ENCODE data around the gene MAL.
"Not testable (repeated sequence)": the region's sequence is repeated elsewhere in the genome, so short reads cannot be mapped to it uniquely, and the experiment has no call there.

The MAL gene

DNA sequence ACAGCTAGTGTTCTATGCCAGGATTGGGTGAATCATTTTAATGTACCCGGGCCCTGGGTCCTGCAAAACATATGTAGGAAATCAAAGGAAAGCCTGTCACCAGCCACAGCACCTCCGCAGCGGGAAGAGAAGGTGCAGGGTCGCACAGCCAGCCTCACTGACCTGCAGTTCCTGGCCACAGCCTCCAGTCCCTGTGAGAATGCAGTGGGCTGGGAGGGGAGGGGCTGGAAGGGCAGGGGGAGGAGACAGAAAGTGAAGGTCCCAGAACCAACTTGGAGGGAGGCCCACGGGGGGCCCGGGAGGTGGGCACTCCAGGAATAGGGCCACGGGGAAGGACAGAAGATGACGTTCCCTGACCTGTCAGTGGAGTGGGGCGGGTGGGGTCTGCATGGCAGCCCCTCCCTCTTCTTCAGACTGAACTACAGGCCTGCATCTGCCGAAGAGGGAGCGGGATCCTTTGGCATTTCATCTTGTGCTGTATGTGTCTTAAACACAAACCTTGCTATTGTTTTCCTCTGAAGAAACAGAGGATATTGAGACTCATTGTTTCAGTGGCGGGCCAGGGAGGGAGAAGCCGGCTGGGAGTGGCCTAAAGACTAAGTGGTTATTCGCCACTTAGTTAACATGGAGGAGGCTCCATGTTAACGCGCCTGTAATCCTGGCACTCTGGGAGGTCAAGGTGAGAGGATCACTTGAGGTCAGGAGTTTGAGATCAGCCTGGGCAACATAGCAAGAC lies 7.5 kb downstream of the MAL start:
- DNase-seq (ENCODE audit: low read depth, low spot score) = no peak

DNA sequence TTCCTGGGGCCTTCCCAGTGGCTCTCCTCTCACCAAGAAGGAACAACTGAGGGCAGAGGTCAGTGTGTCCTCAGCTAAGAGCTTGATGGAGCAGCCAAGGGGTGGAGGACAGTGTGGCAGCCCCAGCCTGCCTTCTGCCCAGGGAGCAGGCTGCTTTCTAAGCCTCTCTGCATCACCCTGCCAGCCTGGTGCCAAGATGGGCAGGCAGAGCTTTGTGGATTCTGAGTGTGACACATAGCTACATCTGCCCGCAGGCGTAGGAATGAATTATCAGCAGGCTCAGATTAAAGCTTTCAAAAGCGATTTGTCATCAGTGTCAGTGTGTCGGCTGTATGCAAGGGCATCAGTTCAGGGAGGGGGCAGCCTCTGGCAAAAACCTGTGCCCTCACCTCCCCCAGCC lies 8.7 kb downstream of the MAL start:
- no peak for DNase-seq (ENCODE audit: low read depth, low spot score)

DNA sequence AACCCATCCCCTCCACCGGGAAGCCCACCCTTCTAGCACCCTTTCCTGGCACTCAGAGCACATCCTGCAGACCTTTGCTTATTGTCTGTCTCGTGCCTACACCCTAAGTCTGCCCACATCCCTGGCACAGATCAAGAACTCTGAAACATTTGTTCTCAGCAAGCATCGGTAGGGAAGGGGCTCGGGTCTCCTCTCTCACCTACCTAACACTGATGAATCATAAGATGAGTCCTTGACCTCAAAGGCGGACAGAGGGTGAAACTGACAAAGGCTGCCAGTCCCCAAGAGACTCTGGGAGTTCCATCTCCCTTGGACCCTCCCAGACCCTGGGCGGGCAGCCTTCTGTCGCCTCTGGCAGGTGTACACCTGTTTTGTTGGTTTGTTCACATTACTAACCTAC lies 9.3 kb downstream of the MAL start:
- DNase-seq (ENCODE audit: low read depth, low spot score) = no peak

- no peak for DNase-seq (ENCODE audit: low read depth, low spot score)
Measured at GRCh38 chr2:95036596-95037383, 11.3 kb downstream of the MAL start.

GRCh38 chr2:95037384-95037839 lies 11.9 kb downstream of the MAL start:
- no peak for DNase-seq (ENCODE audit: low read depth, low spot score)

GRCh38 chr2:95037841-95038585 lies 12.5 kb downstream of the MAL start:
- DNase-seq (ENCODE audit: low read depth, low spot score) = not testable (repeated sequence)

DNA sequence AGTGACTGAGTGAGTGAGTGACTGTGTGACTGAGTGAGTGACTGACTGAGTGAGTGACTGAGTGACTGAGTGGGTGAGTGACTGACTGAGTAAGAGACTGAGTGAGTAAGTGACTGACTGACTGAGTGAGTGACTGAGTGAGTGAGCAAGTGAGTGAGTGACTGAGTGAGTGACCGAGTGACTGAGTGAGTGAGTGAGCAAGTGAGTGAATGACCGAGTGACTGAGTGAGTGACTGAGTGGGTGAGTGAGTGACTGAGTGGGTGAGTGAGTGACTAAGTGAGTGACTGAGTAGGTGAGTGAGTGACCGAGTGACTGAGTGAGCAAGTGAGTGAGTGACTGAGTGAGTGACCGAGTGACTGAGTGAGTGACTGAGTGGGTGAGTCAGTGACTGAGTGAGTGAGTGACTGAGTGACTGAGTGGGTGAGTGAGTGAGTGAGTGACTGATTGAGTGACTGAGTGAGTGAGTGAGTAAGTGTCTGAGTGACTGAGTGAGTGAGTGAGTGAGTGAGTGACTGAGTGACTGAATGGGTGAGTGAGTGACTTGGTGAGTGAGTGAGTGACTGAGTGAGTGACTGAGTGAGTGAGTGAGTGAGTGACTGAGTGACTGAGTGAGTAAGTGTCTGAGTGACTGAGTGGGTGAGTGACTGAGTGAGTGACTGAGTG lies 13.3 kb downstream of the MAL start:
- no peak for DNase-seq (ENCODE audit: low read depth, low spot score)

DNA sequence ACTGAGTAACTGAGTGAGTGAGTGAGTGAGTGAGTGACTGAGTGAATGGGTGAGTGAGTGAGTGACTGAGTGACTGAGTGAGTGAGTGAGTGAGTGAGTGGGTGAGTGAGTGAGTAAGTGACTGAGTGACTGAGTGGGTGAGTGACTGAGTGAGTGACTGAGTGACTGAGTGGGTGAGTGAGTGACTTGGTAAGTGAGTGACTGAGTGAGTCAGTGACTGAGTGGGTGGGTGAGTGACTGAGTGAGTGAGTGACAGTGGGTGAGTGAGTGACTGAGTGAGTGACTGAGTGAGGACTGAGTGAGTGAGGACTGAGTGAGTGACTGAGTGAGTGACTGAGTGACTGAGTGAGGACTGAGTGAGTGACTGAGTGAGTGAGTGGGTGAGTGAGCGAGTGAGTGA lies 13.9 kb downstream of the MAL start:
- DNase-seq (ENCODE audit: low read depth, low spot score) = no peak

GRCh38 chr2:95039978-95040377 lies 14.5 kb downstream of the MAL start:
- DNase-seq (ENCODE audit: low read depth, low spot score) = no peak

DNA sequence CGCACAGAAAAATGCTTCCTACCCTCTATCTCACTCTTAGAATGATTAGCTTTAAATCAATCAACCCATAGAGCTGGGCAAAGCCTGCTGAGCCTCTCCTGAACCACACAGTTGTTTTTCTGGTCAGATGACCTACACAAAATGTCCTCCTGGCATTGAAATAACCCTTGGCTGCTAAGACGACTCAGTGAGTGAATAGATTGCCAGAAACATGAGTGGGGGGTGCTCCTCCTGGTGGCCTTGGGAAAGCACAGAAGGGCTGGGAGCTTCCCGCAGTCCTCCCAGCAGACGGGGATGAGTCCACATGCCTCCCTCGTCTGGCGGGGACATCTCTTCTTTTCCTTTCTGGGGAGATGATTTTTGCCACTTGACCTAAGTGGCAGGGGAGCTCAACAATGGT lies 14.9 kb downstream of the MAL start:
- no peak for DNase-seq (ENCODE audit: low read depth, low spot score)

- no peak for DNase-seq (ENCODE audit: low read depth, low spot score)
Measured at GRCh38 chr2:95041060-95041823, 15.7 kb downstream of the MAL start.

GRCh38 chr2:95041824-95042442 lies 16.4 kb downstream of the MAL start:
- DNase-seq (ENCODE audit: low read depth, low spot score) = no peak

- no peak for DNase-seq (ENCODE audit: low read depth, low spot score)
Measured at GRCh38 chr2:95042472-95043271, 17.2 kb downstream of the MAL start.

GRCh38 chr2:95043300-95044093 lies 18.0 kb downstream of the MAL start:
- DNase-seq (ENCODE audit: low read depth, low spot score) = no peak

- no peak for DNase-seq (ENCODE audit: low read depth, low spot score)
Measured at GRCh38 chr2:95044601-95045000, 19.1 kb downstream of the MAL start.

GRCh38 chr2:95046371-95047112 lies 21.0 kb downstream of the MAL start:
- no peak for DNase-seq (ENCODE audit: low read depth, low spot score)

DNA sequence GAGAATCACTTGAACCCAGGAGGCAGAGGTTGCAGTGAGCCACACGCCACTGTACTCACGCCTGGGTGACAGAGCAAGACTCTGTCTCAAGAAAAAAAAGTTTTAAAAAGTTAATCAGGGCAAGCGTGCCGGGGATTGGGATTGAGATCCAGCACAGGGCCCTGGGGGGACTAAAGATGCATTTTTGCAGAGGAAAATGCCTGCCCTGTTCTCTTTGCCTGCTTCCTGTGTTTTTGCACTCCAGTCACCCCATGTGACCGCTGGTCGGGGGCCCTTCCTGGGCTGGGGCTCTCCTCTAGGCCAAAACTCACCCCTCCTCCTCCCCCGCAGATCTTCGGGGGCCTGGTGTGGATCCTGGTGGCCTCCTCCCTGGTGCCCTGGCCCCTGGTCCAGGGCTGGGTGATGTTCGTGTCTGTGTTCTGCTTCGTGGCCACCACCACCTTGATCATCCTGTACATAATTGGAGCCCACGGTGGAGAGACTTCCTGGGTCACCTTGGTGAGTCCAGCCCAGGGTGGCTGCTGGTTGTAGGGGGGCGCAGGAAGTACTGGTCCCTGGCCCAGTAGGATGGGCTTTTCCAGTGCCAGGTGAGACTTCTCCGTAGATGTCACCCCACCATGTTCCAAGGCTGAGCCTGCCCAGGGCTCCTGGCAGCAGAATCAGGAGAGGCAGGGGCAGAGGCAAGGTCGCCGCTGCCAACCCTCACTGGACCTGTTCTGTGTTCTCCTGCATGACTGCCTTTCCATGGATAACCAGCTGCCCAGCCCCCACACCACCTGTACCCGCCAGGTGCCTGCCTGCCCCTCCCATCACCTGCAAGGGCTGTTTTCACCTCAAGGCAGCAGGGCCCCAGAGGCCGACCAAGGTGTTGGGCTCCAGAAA lies 22.4 kb downstream of the MAL start:
- DNase-seq (ENCODE audit: low read depth, low spot score) = no peak
